ENCODE results near the gene IFNL3.

DNA sequence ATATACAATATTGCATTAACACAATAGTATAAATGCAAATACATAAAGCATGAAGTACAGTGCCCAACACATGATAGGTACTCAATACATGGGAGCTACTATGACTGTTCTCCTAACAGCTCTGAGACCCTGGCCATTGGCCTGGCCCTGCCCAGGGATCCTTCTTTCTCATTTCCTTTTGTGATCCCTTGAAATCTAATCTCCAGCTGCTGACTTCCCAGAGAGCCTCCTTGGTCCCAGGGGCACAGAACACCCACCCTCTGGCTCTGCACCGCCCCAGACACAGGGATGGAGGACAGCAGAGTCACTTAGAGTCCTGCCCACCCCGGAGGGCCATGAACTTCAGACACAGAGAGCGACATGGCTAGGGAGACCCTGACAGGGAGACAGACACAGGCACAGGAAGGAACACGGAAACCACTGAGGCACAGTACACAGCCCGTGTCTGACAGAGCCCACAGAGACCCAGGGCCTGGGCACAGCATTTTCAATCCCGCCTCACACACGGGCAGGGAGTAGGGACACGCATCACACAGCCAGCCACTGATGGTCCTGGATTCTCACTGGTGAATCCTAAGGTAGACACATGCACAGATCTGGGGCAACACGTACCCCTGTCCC, 36.5 kb downstream of the IFNL3 start:
- no peak for TF ChIP-seq POLR2AphosphoS5 (IDR thresholded peaks at IDR 0.05; ENCODE audit: borderline replicate concordance, low read depth, low read length)
- TF ChIP-seq EZH2 (IDR thresholded peaks at IDR 0.05) = no peak
- no peak for TF ChIP-seq FOXP2 (optimal IDR thresholded peaks at IDR 0.05; ENCODE audit: control extremely low read depth, extremely low read length, insufficient read depth)
